Body of pancreas (tissue), 4 donors: ENCODE measurements around the gene PDE10A.

Experiments used
- POLR2A ChIP-seq, 3 donors: fragments of 450-650 bp; IDR thresholded peaks; one replicate each; pipeline ENCODE4 v1.6.1; 2016; ENCODE audit warnings: antibody characterized with exemption in 3 of 3, mild to moderate bottlenecking in 2 of 3
- TF ChIP-seq, protein P1 (sequence below), 7 experiments: fragments of 450-650 bp in 4 of 7; fragments of 200-600 bp in 3 of 7; sonication (generic) in 3 of 7; IDR thresholded peaks; one replicate each; pipeline ENCODE4 v1.5.1; 2016 to 2019; ENCODE audit warnings: antibody characterized with exemption in 7 of 7

DNA sequence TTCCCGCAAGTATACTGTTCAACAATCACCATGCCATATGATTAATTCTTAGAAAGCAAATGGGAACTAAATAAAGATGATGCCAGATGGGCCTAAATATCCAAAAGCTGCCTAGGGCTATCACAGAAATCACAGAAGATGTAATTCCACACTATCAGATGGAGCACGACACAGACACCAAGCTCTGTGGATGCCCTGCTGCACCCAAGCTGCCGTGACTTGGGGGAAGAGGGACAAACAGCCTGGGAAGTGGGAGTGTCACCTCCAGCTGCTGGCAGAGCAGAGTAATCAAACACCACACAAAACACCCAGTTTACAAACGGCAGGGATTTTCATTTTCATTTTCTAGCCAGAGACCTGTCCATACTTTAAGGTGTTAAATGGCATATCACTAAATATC lies 35.7 kb downstream of the PDE10A start:
- TF ChIP-seq, protein P1, sequence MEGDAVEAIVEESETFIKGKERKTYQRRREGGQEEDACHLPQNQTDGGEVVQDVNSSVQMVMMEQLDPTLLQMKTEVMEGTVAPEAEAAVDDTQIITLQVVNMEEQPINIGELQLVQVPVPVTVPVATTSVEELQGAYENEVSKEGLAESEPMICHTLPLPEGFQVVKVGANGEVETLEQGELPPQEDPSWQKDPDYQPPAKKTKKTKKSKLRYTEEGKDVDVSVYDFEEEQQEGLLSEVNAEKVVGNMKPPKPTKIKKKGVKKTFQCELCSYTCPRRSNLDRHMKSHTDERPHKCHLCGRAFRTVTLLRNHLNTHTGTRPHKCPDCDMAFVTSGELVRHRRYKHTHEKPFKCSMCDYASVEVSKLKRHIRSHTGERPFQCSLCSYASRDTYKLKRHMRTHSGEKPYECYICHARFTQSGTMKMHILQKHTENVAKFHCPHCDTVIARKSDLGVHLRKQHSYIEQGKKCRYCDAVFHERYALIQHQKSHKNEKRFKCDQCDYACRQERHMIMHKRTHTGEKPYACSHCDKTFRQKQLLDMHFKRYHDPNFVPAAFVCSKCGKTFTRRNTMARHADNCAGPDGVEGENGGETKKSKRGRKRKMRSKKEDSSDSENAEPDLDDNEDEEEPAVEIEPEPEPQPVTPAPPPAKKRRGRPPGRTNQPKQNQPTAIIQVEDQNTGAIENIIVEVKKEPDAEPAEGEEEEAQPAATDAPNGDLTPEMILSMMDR (IDR thresholded peaks at IDR 0.05): no peak
- TF ChIP-seq POLR2A (IDR thresholded peaks at IDR 0.05): no peak
